ENCODE data around the gene LGALS3BP.

LGALS3BP gene, protein sequence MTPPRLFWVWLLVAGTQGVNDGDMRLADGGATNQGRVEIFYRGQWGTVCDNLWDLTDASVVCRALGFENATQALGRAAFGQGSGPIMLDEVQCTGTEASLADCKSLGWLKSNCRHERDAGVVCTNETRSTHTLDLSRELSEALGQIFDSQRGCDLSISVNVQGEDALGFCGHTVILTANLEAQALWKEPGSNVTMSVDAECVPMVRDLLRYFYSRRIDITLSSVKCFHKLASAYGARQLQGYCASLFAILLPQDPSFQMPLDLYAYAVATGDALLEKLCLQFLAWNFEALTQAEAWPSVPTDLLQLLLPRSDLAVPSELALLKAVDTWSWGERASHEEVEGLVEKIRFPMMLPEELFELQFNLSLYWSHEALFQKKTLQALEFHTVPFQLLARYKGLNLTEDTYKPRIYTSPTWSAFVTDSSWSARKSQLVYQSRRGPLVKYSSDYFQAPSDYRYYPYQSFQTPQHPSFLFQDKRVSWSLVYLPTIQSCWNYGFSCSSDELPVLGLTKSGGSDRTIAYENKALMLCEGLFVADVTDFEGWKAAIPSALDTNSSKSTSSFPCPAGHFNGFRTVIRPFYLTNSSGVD

DNA sequence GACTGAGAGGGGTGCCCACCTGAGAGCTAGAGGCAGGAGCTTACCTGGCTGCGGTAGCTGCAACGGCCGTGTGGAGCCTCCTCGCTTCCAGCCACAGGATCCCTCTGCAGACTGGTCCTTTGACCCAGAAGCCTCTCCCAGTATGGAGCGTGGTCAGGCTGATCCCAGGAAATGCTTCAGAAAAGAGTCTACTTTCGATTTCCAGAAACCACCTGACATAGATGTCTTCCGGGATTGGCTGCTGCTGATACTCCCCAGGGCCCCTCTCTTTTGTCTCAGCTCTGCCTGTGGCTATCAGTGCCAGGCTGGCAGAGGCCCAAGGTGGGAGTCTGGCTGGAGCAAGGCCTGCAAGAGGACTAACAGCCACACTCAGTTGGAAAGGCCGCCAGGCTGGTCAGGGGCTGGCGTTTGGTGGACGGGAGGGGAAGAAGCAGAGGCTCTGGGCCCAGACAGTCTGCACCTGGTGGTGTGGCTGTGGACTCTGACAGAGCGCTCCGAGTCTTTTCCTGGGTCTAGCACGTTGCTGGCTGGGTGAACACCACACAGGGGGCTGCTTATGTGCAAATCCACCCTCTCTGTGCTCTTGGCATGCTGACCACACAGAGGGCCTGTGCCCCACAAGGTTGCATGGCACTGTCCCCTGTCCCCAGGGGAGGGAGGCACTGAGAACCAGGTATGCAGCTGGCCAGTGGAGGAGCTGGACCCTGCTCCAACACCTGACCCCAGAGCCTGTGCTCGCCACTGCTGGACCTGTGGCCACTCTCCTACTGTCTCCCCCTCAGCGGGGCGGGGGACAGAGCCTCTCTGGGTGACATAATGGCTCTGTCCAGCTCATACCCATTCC lies at the start of gene LGALS3BP:
Gene LGALS3BP, minus strand, starts transcription at position 144 of the 844 bp plus-strand sequence. CDS start 2,732 bp downstream, outside the sequence.
- Histone ChIP-seq H3K9me3 (ENCODE audit: control insufficient read depth, low read length) (no peaks in the 10 kb centered on the region), H3K4me1 (ENCODE audit: control insufficient read depth, insufficient read depth, low read length) (peaks cover 50% of the 10 kb centered on the region), H3K4me3 (ENCODE audit: low read length) (peak within 1 kb of the TSS; percentile 86), H3K27me3 (replicated peaks; ENCODE audit: control insufficient read depth, insufficient read depth, low read length) (no peaks in the 10 kb centered on the region), H3K36me3 (ENCODE audit: control insufficient read depth, insufficient read depth, low read length, severe bottlenecking) (peaks cover 14% of the 10 kb centered on the region), H3K9ac (ENCODE audit: low read length) (peak within 1 kb of the TSS; percentile 85)
- DNase-seq (ENCODE audit: low read depth) = peak; percentile 68

DNA sequence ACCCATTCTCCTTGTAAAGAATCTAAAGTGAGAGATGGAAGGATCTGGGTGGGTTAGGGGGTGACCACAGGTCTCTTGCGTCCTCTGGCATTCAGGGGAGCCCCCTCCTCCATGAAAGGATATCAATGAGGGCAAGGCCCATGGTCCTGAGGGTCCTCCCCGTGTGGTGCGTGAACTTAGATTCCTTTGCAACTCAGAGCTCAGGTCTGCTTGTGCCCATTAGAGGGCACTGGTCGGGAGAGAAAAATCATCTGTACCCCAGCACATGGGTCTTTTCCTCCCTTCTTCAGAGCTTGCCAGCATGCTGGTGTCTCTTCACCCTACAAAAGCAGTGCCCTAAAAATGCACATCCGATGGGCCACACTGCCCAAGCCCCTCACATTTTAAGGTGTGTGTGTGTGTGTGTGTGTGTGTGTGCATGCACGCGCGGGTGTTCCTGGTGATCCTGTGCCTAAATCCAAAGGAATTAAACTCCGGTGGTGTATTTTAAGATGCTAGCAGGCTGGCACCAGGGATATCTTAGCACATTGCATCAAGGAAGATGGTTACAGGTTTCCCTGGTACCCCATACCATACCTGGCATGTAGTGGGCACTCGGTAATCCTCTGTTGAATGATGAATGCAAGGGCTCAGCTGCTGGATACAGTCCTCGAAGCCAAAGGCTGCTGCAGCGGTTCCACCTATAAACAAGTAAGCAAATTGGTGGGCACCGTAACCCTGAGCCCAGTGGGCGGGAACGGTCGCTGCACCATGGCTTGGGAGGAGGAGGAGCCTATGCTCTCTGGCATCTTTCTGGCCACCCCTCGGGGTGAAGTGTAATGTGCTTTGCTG lies 49.0 kb upstream of the LGALS3BP start:
- no peaks in the 10 kb centered on the region for H3K27me3 ChIP-seq (replicated peaks; ENCODE audit: control insufficient read depth, insufficient read depth, low read length)
- no peaks in the 10 kb centered on the region for H3K9me3 ChIP-seq (ENCODE audit: control insufficient read depth, low read length)
- H3K4me3 ChIP-seq (ENCODE audit: low read length) = peak overlapping the region; percentile 90
- H3K9ac ChIP-seq (ENCODE audit: low read length) = peak overlapping the region; percentile 78
- H3K4me1 ChIP-seq (ENCODE audit: control insufficient read depth, insufficient read depth, low read length) = peaks cover 54% of the 10 kb centered on the region
- no peaks in the 10 kb centered on the region for H3K36me3 ChIP-seq (ENCODE audit: control insufficient read depth, insufficient read depth, low read length, severe bottlenecking)
- peak; percentile 39 for DNase-seq (ENCODE audit: low read depth)

DNA sequence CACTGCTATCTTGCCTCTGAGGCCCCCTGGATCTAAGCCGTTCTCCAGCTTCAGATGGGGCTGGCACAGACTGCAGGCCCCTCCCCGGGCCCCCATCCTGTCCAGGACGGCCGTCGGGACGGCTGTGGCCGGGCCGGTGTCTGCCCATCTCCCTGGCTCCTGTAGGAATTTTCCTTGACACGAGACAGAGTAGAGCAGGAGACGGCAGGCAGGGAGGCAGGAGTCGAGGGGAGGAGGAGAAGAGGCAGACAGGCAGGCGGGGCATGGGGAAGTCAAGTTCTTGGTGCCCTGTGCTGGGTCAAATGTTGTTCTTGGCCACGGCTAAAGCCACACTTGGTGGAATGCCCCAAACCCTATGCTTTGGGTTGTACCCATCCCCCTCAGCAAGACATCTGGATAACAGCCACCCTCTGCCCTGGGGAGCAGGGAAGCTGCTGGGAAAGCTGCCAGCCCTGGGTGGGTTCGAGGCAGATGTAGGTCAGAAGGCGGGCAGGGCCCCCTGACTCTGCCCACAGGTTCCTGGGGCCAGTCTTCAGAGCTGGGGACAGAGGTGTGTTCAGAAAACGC lies 48.3 kb upstream of the LGALS3BP start:
- H3K4me3 ChIP-seq (ENCODE audit: low read length) = peak overlapping the region; percentile 90
- peak; percentile 55 for DNase-seq (ENCODE audit: low read depth)
- no peaks in the 10 kb centered on the region for H3K27me3 ChIP-seq (replicated peaks; ENCODE audit: control insufficient read depth, insufficient read depth, low read length)
- H3K36me3 ChIP-seq (ENCODE audit: control insufficient read depth, insufficient read depth, low read length, severe bottlenecking) = no peaks in the 10 kb centered on the region
- H3K4me1 ChIP-seq (ENCODE audit: control insufficient read depth, insufficient read depth, low read length) = peaks cover 59% of the 10 kb centered on the region
- no peaks in the 10 kb centered on the region for H3K9me3 ChIP-seq (ENCODE audit: control insufficient read depth, low read length)
- peak overlapping the region; percentile 78 for H3K9ac ChIP-seq (ENCODE audit: low read length)

DNA sequence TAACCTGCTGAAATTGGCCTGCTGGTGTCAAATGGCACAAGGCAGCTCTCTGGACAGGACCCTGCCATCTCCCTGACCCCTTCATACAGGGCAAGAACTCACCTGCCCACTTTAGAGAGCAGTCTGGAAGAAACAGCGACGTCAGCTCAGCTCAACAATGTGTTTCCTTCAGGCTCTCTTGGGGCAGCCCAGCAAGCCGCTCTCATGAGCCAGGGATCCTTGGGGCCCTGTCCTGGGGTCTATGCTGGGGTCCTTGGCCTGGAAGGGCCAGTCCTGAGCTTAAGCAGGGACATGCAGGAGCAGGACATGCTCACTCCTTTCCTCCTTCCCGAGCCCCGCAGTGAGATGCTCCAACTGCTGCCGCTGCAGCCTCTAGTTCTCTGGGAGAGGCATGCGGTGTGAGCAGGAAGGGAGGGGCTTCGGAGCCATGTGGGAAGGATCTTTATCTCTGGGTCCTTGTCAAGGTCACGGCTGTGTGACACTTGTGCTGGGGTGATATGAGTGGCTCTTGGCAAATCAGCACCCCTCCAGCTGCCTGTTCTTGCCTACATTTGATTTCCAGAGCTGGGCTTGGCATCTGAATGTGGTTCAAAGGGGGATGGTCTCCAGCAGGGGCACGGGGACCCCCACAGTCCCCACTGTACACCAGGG lies 47.7 kb upstream of the LGALS3BP start:
- H3K9me3 ChIP-seq (ENCODE audit: control insufficient read depth, low read length) = no peaks in the 10 kb centered on the region
- peak overlapping the region; percentile 78 for H3K9ac ChIP-seq (ENCODE audit: low read length)
- no peak for DNase-seq (ENCODE audit: low read depth)
- peaks cover 65% of the 10 kb centered on the region for H3K4me1 ChIP-seq (ENCODE audit: control insufficient read depth, insufficient read depth, low read length)
- H3K4me3 ChIP-seq (ENCODE audit: low read length) = peak overlapping the region; percentile 90
- H3K36me3 ChIP-seq (ENCODE audit: control insufficient read depth, insufficient read depth, low read length, severe bottlenecking) = no peaks in the 10 kb centered on the region
- no peaks in the 10 kb centered on the region for H3K27me3 ChIP-seq (replicated peaks; ENCODE audit: control insufficient read depth, insufficient read depth, low read length)

DNA sequence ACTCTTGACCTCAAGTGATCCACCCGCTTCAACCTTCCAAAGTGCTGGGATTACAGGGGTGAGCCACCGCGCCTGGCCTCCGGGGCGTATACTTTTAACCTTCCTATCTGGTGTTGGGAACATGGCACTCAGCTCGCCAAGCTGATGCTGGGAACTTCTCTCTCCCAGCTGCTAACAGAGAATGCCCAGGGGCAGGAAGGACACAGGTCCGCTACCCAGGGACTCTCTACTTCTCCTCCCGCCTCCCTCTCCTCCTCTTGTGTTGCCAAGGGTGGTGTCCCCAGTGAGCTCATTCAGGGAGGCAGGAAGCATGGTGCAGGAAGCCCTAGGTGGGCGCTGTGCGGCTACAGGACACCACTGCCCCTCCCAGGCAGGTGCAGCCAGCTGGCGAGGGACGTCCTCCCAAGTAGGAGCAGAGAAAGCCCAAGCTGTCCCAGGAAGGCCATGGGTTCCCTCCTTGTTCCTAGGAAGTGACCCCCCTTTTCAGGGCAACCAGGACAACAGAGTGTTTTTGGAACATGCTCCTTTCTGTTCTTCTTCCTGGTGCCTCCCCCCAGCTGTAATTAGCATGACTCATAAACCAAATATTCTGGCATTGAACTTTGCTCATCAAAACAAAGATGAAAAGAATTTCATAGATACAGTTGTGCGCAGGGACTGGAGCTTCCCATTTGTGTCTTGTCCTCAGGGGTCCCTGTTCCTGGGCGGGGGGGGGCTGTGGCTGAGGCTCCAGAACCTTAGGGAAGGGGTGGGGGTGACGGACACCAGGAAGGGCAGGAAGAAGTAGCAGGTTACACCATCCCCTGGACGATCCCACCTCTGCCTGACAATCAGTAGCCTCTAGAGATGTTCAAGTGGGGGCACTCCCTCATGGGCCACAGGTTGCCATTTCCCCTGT lies 46.9 kb upstream of the LGALS3BP start:
- peaks cover 72% of the 10 kb centered on the region for H3K4me1 ChIP-seq (ENCODE audit: control insufficient read depth, insufficient read depth, low read length)
- no peaks in the 10 kb centered on the region for H3K36me3 ChIP-seq (ENCODE audit: control insufficient read depth, insufficient read depth, low read length, severe bottlenecking)
- no peaks in the 10 kb centered on the region for H3K27me3 ChIP-seq (replicated peaks; ENCODE audit: control insufficient read depth, insufficient read depth, low read length)
- H3K9me3 ChIP-seq (ENCODE audit: control insufficient read depth, low read length) = no peaks in the 10 kb centered on the region
- H3K4me3 ChIP-seq (ENCODE audit: low read length) = peak overlapping the region; percentile 90
- DNase-seq (ENCODE audit: low read depth) = peak; percentile 50
- H3K9ac ChIP-seq (ENCODE audit: low read length) = peak overlapping the region; percentile 86

DNA sequence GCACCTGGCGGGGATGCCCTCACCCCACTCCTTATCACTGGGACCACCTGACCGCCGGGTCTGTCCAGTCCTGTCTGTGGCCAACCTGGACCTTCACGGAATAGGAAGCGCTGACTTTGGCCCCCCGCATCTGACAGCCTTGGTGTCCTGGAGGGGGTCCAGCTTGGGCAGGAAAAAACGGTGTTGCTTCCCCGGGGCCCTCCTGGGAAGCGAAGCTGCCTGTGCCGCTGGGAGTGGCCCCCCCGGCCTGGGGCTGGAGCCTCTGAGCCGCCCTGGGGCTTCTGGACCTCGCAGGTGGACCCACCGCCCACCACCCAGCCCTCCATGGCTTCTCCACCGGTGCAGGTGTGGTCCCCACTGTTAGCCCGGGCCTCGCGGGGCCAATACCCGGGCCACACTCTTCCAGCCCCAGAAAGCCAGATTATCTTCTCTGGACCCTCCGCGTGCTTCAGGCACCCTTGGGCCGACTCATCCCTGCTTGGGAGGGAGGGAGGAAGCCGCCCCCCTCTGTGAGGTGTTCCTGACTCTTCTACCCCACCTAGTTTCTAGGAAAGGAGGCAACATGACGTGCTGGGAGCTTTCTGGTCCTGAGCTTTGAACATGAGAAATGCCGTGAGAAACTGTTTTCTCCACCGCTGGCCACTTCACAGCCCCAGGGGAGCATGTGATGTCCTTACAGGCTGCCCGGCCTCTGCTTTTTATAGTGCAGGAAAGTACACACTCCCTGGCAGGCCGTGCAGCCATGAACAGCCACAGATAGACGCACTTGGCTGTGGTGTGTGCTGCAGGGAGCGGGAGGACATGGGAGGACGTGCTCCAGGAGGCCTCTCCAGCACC lies 45.4 kb upstream of the LGALS3BP start:
- Histone ChIP-seq H3K9me3 (ENCODE audit: control insufficient read depth, low read length) (no peaks in the 10 kb centered on the region), H3K4me1 (ENCODE audit: control insufficient read depth, insufficient read depth, low read length) (peaks cover 87% of the 10 kb centered on the region), H3K9ac (ENCODE audit: low read length) (peak overlapping the region; percentile 86), H3K27me3 (replicated peaks; ENCODE audit: control insufficient read depth, insufficient read depth, low read length) (no peaks in the 10 kb centered on the region), H3K36me3 (ENCODE audit: control insufficient read depth, insufficient read depth, low read length, severe bottlenecking) (no peaks in the 10 kb centered on the region), H3K4me3 (ENCODE audit: low read length) (peak overlapping the region; percentile 90)
- DNase-seq (ENCODE audit: low read depth) = no peak

DNA sequence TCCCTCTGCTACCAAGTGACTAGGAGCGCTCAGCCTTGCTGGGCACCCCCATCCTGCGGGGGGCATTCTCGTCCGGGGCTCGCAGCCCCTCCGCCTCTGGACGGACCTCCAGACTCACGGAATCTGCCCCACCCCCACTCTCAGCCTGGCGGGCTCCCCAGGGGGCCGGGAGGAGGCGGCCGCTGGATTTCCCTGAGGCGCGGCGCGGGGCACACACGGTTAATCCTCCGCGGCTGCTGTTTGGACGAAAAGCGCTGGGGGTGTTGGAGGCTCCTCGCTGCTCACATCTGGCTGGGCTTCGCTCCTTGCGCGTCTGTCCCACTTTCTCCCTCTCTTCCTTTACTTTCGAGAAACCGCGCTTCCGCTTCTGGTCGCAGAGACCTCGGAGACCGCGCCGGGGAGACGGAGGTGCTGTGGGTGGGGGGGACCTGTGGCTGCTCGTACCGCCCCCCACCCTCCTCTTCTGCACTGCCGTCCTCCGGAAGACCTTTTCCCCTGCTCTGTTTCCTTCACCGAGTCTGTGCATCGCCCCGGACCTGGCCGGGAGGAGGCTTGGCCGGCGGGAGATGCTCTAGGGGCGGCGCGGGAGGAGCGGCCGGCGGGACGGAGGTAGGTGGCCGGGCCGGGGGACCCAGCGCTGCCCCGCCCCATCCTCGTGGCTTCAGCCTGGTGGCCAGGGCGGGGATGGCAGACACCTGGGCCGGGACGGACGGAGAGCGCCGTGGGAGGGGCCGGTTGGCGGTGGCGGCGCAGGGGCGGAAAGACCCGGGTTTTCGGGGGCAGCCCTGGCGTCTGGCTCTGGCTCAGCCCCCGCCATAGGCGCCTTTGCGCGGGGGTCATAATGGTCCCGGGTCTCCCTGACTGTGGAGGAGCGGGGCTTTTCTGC lies 44.4 kb upstream of the LGALS3BP start, which contains the start of gene C1QTNF1:
Gene C1QTNF1, plus strand, starts transcription at position 284 of the 886 bp plus-strand sequence. CDS start 19,800 bp downstream, outside the sequence.
- H3K27me3 ChIP-seq (replicated peaks; ENCODE audit: control insufficient read depth, insufficient read depth, low read length) = no peaks in the 10 kb centered on the region
- DNase-seq (ENCODE audit: low read depth) = peak; percentile 72

DNA sequence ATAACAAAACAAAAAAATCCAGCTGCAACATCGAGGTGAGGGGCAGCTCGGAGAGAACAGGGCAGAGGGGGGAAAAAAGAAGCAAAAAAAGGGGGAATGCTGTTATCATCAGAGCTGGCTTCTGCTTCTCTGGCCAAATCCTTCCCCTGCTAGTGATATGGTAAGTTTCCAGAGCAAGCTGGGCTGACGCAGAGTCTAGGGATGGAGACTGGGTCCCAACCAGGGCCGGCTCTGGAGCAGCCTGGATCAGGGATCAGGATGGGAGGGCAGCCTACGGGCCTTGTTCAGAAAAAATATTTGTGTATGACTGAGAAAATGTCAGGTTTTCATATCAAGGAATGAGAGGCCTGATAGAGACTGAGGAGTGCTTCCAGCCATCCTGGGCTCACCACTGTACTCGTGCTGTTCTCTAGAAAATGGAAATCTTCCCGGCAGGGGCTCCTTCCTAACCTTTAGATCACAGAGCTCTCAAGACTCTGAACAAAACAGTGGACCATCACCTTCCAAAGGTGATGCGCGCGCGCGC lies 43.5 kb upstream of the LGALS3BP start:
- peaks cover 77% of the 10 kb centered on the region for H3K4me1 ChIP-seq (ENCODE audit: control insufficient read depth, insufficient read depth, low read length)
- H3K4me3 ChIP-seq (ENCODE audit: low read length) = peak overlapping the region; percentile 90
- H3K36me3 ChIP-seq (ENCODE audit: control insufficient read depth, insufficient read depth, low read length, severe bottlenecking) = no peaks in the 10 kb centered on the region
- no peaks in the 10 kb centered on the region for H3K9me3 ChIP-seq (ENCODE audit: control insufficient read depth, low read length)
- H3K27me3 ChIP-seq (replicated peaks; ENCODE audit: control insufficient read depth, insufficient read depth, low read length) = no peaks in the 10 kb centered on the region
- H3K9ac ChIP-seq (ENCODE audit: low read length) = peak overlapping the region; percentile 86
- DNase-seq (ENCODE audit: low read depth) = no peak

More for the DNA sequence above, 44.4 kb upstream of the LGALS3BP start, which contains the start of gene C1QTNF1:
- Histone ChIP-seq H3K4me1 (ENCODE audit: control insufficient read depth, insufficient read depth, low read length) (peaks cover 83% of the 10 kb centered on the region), H3K9me3 (ENCODE audit: control insufficient read depth, low read length) (no peaks in the 10 kb centered on the region), H3K9ac (ENCODE audit: low read length) (peak within 1 kb of the TSS; percentile 86), H3K4me3 (ENCODE audit: low read length) (peak within 1 kb of the TSS; percentile 90), H3K36me3 (ENCODE audit: control insufficient read depth, insufficient read depth, low read length, severe bottlenecking) (no peaks in the 10 kb centered on the region)
